22Rv1 (cell line): ENCODE measurements around the gene IL34.

ENCODE experiments used
- H3K27ac ChIP-seq: fragments of 450-650 bp; 2 replicates; pipeline ENCODE4 v1.5.1; 2017
- ZFX ChIP-seq: fragments of 450-650 bp; IDR thresholded peaks from 2 replicates; pipeline ENCODE4 v1.6.1; 2017; ENCODE audit warnings: antibody characterized with exemption, borderline replicate concordance
- TF ChIP-seq, protein P1 (sequence below): fragments of 450-650 bp; IDR thresholded peaks from 2 replicates; pipeline ENCODE4 v1.5.1; 2017; ENCODE audit warnings: mild to moderate bottlenecking

IL34 gene

DNA sequence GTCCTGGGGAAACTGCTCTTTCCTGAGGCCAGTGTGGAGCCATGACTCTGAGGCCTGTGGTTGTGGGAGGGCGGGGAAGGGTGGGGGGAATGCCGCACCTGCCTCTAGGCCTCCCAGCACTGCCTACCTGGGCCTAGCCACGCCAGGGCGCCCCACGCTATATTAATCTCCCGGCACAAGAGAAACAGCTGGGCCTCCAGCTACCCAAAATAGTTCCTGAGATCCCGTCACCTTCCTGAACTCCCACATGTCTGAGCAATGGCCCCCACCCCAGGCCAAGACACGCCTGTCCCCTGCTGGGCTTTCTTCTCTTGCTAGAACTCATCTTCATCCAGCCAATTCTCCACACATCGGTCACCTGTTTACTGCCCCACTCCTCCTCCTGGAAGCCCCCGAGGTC, 52.5 kb downstream of the IL34 start:
- no peak for TF ChIP-seq ZFX
- TF ChIP-seq, protein P1, sequence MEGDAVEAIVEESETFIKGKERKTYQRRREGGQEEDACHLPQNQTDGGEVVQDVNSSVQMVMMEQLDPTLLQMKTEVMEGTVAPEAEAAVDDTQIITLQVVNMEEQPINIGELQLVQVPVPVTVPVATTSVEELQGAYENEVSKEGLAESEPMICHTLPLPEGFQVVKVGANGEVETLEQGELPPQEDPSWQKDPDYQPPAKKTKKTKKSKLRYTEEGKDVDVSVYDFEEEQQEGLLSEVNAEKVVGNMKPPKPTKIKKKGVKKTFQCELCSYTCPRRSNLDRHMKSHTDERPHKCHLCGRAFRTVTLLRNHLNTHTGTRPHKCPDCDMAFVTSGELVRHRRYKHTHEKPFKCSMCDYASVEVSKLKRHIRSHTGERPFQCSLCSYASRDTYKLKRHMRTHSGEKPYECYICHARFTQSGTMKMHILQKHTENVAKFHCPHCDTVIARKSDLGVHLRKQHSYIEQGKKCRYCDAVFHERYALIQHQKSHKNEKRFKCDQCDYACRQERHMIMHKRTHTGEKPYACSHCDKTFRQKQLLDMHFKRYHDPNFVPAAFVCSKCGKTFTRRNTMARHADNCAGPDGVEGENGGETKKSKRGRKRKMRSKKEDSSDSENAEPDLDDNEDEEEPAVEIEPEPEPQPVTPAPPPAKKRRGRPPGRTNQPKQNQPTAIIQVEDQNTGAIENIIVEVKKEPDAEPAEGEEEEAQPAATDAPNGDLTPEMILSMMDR: no peak
- H3K27ac ChIP-seq: no peak overlapping the region

DNA sequence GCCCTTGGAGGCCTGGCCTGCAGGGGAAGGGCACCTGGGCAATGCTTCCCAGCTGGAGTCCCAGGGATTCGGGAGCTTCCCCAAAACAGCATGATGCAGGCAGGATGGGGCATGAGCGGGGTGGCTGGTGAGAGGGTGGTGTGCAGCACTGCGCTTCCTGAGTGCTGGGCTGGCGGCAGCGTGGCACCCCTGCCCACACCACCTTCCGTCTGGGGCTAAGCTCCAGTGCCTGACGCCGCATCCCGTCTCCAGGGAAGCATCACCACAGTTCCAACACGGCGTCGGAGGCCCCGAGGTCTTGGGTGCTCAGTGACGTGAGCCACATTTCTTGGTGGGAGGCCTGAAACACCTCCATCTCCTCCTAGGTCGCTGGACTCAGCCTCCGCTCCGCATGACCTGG, 53.3 kb downstream of the IL34 start:
- TF ChIP-seq ZFX: no peak
- TF ChIP-seq, protein P1: no peak
- H3K27ac ChIP-seq: no peak overlapping the region

DNA sequence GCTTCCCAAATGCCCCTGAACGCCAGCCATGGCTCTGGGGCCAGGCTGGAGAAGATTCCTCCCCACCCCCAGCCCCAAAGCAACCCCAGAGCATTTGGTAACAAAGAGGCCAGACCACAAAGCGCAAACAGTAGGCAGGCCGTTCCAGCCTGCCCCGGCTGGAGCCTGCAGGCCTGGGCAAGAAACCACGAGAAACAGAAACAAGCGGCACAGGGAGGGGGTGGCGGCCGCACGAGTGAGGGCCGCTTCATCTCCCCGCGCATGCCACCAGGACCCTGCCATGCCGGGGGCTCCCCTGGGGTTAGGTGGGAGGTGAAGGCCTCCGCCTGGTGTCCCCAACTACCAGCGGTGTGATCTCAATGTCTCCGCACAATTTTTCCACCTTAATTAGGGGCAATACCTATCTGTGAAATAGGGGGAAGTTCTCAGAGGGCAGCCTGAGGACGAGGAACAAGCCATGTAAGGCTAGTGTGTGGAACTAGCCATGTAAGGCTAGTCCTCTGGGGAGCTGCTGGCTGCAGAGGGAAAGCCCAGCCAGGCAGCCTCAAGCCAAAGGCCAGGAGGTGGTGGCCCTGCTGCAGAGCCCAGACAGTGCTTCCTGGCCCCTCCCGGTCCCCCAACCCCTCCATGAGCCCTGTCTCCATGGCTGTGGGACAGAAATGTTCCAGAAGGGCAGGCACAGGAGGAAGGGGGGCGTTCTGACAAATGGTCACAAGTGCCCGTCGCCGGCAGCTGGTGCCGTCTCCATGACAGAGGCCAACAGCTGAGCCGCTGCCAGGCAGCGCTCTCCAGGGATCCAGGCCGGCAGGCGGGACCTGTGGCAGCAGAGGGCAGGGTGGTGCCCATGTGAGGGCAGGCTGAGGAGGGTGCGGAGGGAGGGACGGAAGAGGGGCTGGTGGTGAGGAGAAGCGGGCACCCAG, 54.0 kb downstream of the IL34 start:
- no peak overlapping the region for H3K27ac ChIP-seq
- TF ChIP-seq, protein P1: no peak
- no peak for TF ChIP-seq ZFX

DNA sequence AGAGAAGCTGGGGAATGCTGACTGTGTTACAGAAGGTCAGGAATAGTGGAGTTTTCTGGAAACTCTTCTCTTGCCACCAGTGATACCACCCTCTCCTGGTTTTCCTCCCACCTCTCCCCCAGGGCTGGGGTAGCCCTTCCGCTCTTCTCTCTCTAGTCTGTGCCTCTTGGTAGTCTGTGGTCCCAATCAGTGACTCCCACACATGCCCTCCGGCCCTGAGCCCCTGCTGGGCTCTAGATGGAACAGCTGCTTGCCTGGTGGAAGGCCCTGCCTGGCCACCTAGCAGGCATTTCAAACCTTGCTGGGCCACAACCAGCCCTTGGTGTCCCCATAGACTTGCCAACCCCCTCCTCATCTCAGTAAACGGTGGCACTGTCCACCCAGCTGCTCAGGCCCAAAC, 54.7 kb downstream of the IL34 start:
- no peak overlapping the region for H3K27ac ChIP-seq
- TF ChIP-seq, protein P1: no peak
- no peak for TF ChIP-seq ZFX

DNA sequence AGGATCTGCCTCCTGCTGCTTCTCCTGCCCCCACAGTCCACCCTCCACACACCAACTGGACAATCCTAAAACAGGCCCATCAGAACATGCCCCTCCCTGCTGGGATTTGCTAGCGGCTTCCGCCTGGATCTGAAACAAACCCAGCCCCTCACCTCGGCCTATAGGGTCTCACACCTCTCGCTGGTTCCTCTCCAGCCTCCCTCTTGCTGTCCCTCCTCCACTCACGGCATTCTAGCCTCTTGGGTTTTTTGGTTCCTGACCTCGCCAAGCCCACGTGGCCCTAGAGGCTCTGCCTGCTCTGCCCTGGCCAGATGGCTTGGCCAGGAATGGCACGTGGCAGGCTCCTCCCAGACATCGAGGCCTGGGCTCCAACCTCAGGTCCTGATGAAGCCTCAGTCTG, 55.2 kb downstream of the IL34 start:
- no peak overlapping the region for H3K27ac ChIP-seq
- TF ChIP-seq, protein P1: no peak
- no peak for TF ChIP-seq ZFX

DNA sequence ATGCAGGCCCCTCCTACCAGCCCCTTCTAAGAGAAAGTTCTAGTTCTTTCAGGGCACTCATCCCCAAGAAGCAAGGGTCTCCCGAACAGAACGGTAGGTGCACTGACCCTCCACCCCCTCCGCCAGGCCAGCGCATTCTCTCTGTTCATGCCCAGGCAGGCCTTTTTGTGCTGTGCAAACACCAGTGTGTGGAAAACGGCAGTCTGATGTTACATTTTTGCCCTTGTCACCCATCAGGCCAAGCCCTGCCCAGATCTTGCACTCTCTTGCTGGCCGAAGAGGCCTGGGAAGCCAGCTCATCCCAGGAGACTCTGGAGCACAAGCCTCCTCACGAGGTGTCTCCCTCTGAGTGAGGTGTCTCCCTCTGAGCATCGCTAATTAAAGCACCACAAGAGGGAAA, 55.6 kb downstream of the IL34 start:
- no peak overlapping the region for H3K27ac ChIP-seq

DNA sequence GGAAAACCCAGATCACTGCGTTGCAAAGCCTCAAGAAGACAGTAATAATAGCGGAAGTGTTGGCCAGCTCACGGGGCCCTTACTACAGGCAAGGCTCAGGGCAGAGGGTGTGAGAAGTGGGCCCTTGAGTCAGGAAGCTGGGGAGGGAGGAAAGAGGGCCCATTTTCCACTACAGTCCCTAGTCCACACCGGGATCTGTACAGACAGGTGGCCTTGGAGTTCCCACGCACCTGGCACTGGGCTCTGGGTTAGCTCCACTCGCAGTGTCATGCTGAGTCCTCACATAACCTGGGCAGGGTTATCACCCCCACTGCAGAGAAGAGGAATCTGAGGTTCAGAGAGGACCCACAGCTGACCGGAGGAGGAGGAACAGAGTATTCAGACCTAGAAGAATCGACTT, 56.3 kb downstream of the IL34 start:
- H3K27ac ChIP-seq: no peak overlapping the region
- TF ChIP-seq, protein P1: no peak
- TF ChIP-seq ZFX: no peak

More for the DNA sequence above, 55.6 kb downstream of the IL34 start:
- TF ChIP-seq ZFX: no peak
- TF ChIP-seq, protein P1: no peak
